GM23338 (cell line): Measurements from ENCODE around the gene DPH6. TPM values are rescaled to one million over a fixed set of nuclear protein-coding genes. Genes with fewer than 3 reads are reported as not detected.
A peak's percentile ranks its signal among the peaks of the same experiment; 100 is the strongest.

Source experiments
- ATAC-seq: fragments of 200-7000 bp; cut with Tn5 transposase; 3 replicates; pipeline ENCODE4 v1.9.1; 2020
- DNase-seq: peaks from one replicate; pipeline ENCODE4 v3.0.0-alpha.2; 2015; ENCODE audit warnings: low spot score
- H2AFZ ChIP-seq: fragments of 200-600 bp; sonication (generic); 2 replicates; pipeline ENCODE4 v1.8.0; 2016; ENCODE audit warnings: antibody characterized with exemption, mild to moderate bottlenecking, moderate library complexity
- H3F3A ChIP-seq: fragments of 200-600 bp; sonication (generic); replicated peaks from 2 replicates; pipeline ENCODE4 v1.8.0; 2017; ENCODE audit warnings: antibody characterized with exemption, mixed run types, low read depth
- H3K27ac ChIP-seq: fragments of 200-600 bp; sonication (generic); 2 replicates; pipeline ENCODE4 v1.6.1; 2016; ENCODE audit warnings: low read depth
- H3K27me3 ChIP-seq: fragments of 200-600 bp; sonication (generic); 2 replicates; pipeline ENCODE4 v1.8.0; 2016; ENCODE audit warnings: mild to moderate bottlenecking, mixed run types, moderate library complexity; ENCODE audit not compliant: insufficient read depth
- H3K36me3 ChIP-seq: fragments of 200-600 bp; sonication (generic); 2 replicates; pipeline ENCODE4 v1.8.0; 2016; ENCODE audit warnings: mild to moderate bottlenecking; ENCODE audit not compliant: insufficient read depth
- H3K4me1 ChIP-seq: fragments of 200-600 bp; sonication (generic); 2 replicates; pipeline ENCODE4 v1.8.0; 2016; ENCODE audit warnings: mild to moderate bottlenecking, moderate library complexity; ENCODE audit not compliant: insufficient read depth
- H3K4me2 ChIP-seq: fragments of 200-600 bp; sonication (generic); 2 replicates; pipeline ENCODE4 v1.7.1; 2017; ENCODE audit warnings: mixed run types
- H3K4me3 ChIP-seq: fragments of 200-600 bp; sonication (generic); 2 replicates; pipeline ENCODE4 v1.6.1; 2016; ENCODE audit warnings: mixed run types
- H3K79me2 ChIP-seq: fragments of 200-600 bp; sonication (generic); replicated peaks from 2 replicates; pipeline ENCODE4 v1.8.0; 2017; ENCODE audit warnings: mild to moderate bottlenecking; ENCODE audit not compliant: insufficient read depth
- H3K9me2 ChIP-seq: fragments of 200-600 bp; sonication (generic); 2 replicates; pipeline ENCODE4 v1.8.0; 2017; ENCODE audit not compliant: insufficient read depth
- H4K20me1 ChIP-seq: fragments of 200-600 bp; sonication (generic); replicated peaks from 2 replicates; pipeline ENCODE4 v1.8.0; 2017; ENCODE audit warnings: mild to moderate bottlenecking; ENCODE audit not compliant: insufficient read depth
- H3K27ac Mint-ChIP-seq: 2 replicates; pipeline ENCODE4 v1.8.0; 2020; ENCODE audit warnings: inconsistent platforms, mild to moderate bottlenecking, moderate library complexity, mixed read lengths
- H3K27me3 Mint-ChIP-seq: 3 replicates; pipeline ENCODE4 v1.8.0; 2022; ENCODE audit warnings: low read depth, mild to moderate bottlenecking, moderate library complexity, mixed read lengths, inconsistent platforms; ENCODE audit not compliant: insufficient read depth, poor library complexity
- H3K36me3 Mint-ChIP-seq: 3 replicates; pipeline ENCODE4 v1.8.0; 2021; ENCODE audit warnings: low read depth, mild to moderate bottlenecking, inconsistent platforms, moderate library complexity, mixed read lengths
- H3K4me1 Mint-ChIP-seq: 3 replicates; pipeline ENCODE4 v1.8.0; 2020; ENCODE audit warnings: mild to moderate bottlenecking, inconsistent platforms, mixed read lengths
- H3K4me3 Mint-ChIP-seq: 3 replicates; pipeline ENCODE4 v1.8.0; 2021; ENCODE audit warnings: moderate library complexity, mild to moderate bottlenecking, inconsistent platforms, mixed read lengths
- H3K9me3 Mint-ChIP-seq: 3 replicates; pipeline ENCODE4 v1.8.0; 2020; ENCODE audit warnings: moderate library complexity, mild to moderate bottlenecking, inconsistent platforms, mixed read lengths
- ETS1 ChIP-seq: IDR thresholded peaks from 2 replicates; pipeline ENCODE4 v1.6.1; 2016; ENCODE audit warnings: antibody characterized with exemption
- EZH2phosphoT487 ChIP-seq: fragments of 200-600 bp; sonication (generic); IDR thresholded peaks from one replicate; pipeline ENCODE4 v1.8.1; 2018; ENCODE audit warnings: antibody characterized with exemption; ENCODE audit not compliant: unreplicated experiment
- NANOG ChIP-seq: IDR thresholded peaks from 2 replicates; pipeline ENCODE4 v1.6.1; 2016; ENCODE audit warnings: antibody characterized with exemption, borderline replicate concordance
- ZNF114 ChIP-seq: fragments of 250-450 bp; sonication (Bioruptor Pico); IDR thresholded peaks from 2 replicates; pipeline ENCODE4 v1.5.0; 2020; ENCODE audit warnings: mild to moderate bottlenecking, moderate library complexity
- ZNF462 ChIP-seq: fragments of 250-450 bp; sonication (Bioruptor Pico); IDR thresholded peaks from 2 replicates; pipeline ENCODE4 v1.5.0; 2020; ENCODE audit warnings: mild to moderate bottlenecking, moderate library complexity
- polyA plus RNA-seq: library from polyadenylated mRNA; unstranded; fragments of >200 nt; fragmentation: Nextera tagmentation; extraction: Ambion mirVana; gene quantifications from 2 replicates; pipeline ENCODE4 v1.2.1, GENCODE V29; 2016
- total RNA-seq: library from RNA; depleted of rRNA; stranded (reverse); fragments of >200 nt; shearing (Covaris generic); gene quantifications from 2 replicates; pipeline ENCODE4 v1.2.3, GENCODE V29; 2014
- TF ChIP-seq, protein P1 (sequence below), 2 experiments: fragments of 200-600 bp in 1 of 2; sonication (generic) in 1 of 2; conservative IDR thresholded peaks; 2 replicates each; pipeline versions ENCODE4 v1.5.1 to v1.6.1; 2016 to 2017; ENCODE audit warnings: antibody characterized with exemption in 2 of 2, low read depth in 2 of 2, mild to moderate bottlenecking in 2 of 2, moderate library complexity in 1 of 2

Gene DPH6
- total and polyA plus RNA-seq, 2 experiments from 2014 or later, result 37.9 to 46.9 TPM

DNA sequence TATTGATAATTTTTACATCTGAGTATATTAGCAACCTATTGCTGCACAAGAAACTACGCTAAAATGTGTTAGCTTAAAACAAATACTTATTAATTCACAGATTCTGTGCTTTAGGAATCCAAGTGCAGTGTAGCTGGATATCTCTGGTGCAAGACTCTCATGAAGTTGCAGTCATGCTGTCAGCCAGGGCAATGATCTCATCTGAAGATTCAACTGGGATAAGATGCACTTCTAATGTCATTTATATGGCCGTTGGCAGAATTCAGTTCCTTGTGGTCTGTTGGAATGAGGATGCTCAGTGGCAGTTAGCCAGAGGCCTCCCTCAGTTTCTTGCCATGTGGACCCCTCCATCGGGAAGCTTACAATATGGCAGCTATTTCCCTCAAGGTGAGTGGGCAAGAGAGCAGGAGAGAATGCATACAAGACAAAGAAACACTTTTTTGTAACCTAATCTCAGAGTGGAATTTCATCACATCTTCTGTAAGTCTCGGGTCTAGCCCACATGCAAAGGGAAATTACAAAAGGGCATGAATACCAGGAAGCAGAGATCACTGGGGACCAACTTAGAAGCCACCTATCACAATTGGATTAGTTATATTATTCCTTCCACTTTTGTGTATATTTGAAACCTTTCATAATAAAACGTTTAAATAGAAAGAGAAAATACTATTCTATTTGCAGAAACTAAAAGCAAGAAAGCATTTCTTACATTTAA, 61.6 kb downstream of the DPH6 start (continued):
- TF ChIP-seq ZNF462 (CRISPR knock-in tag) (no peak), NANOG (no peak), ETS1 (no peak), EZH2phosphoT487 (no peak)
- TF ChIP-seq, protein P1, sequence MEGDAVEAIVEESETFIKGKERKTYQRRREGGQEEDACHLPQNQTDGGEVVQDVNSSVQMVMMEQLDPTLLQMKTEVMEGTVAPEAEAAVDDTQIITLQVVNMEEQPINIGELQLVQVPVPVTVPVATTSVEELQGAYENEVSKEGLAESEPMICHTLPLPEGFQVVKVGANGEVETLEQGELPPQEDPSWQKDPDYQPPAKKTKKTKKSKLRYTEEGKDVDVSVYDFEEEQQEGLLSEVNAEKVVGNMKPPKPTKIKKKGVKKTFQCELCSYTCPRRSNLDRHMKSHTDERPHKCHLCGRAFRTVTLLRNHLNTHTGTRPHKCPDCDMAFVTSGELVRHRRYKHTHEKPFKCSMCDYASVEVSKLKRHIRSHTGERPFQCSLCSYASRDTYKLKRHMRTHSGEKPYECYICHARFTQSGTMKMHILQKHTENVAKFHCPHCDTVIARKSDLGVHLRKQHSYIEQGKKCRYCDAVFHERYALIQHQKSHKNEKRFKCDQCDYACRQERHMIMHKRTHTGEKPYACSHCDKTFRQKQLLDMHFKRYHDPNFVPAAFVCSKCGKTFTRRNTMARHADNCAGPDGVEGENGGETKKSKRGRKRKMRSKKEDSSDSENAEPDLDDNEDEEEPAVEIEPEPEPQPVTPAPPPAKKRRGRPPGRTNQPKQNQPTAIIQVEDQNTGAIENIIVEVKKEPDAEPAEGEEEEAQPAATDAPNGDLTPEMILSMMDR (conservative IDR thresholded peaks at IDR 0.05; ENCODE audit: low read depth in 2 of 2), result no peak

DNA sequence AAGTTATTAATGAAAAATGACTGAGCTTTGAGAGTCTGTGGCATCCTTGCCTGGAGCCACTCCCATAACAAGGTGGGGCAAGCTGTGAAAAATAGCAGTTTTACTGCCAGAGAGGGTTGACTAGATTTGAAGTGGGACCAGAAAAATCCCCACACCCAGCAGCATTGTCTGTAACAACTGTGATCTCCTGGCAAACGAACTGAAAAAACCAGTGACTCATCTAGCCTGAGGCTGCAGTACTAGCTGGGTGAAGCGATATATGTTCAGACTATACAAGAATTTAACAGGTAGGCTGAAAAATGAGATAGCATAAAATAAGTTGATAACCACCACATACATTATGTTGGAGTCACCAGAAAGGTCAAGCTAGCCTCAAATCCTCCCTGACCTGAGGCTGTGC, 64.0 kb downstream of the DPH6 start:
- Histone ChIP-seq H3K4me1 (no peaks in the 10 kb centered on the region), H3K4me2 (no peak overlapping the region), H3K79me2 (no peaks in the 10 kb centered on the region), H4K20me1 (no peaks in the 10 kb centered on the region), H3K27me3 (no peaks in the 10 kb centered on the region), H2AFZ (no peak overlapping the region), H3K4me3 (no peak overlapping the region), H3K27ac (no peak overlapping the region), H3K36me3 (no peaks in the 10 kb centered on the region; the same call in 1 of the 2 replicates), H3K9me2 (no peaks in the 10 kb centered on the region), H3F3A (no peaks in the 10 kb centered on the region)
- Mint-ChIP-seq H3K27me3 (peaks cover 2% of the 10 kb centered on the region), H3K27ac (peak overlapping the region; percentile 41; the same call in 1 of the 2 replicates), H3K4me1 (peaks cover 17% of the 10 kb centered on the region), H3K4me3 (no peak overlapping the region), H3K36me3 (peaks cover 33% of the 10 kb centered on the region), H3K9me3 (peaks cover 17% of the 10 kb centered on the region)
- ATAC-seq (no peak), DNase-seq (peak; percentile 16)
- TF ChIP-seq ZNF114 (CRISPR knock-in tag), result no peak
